ENCODE measurements around the gene ARFGEF2. TPM values are rescaled to one million over a fixed set of nuclear protein-coding genes. Genes with fewer than 3 reads are reported as not detected.

Gene ARFGEF2
- total and polyA plus RNA-seq, 10 of the 15 experiments (the other 5 are each of a cell fraction or from before 2014, with no cell fraction given): 5.2 to 24.1 (median 17.7) TPM

DNA sequence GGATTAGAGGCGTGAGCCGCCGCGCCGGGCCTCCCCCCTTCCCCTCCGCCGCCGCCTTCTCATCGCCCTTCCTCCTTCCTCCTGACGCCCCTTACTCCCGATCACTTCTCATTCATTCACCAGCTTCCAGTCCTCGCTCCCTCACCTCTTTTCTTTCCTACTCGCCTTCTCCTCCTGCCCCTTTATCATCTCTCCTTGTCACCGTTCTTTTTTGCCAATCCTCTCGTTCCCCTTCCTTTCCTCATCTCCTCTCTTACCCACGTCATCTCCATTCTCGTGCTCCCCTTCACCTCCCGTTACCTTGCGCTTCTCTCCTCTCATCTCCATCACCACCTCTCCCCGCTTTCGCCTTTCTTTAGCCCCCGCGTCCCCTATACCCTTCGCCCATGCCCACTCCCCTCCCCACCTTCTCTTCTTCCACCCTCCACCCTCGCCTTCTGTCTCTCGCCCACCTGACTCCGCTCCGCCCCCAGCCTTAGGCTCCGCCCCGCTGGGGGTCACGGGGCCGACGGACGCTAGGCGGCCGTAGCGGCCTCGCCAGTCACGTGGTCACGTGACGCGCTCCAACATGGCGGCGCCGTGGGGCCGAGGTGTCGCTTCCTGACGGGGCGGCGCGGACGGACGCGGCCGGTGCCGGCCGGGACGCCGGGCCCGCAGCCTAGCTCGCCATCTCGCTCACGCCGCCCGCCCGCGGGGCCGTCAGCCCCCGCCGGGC is at the start of gene ARFGEF2 (continued):
- no peak for TF ChIP-seq CEBPZ (IDR thresholded peaks at IDR 0.05; ENCODE audit: low read depth, low read length)
- TF ChIP-seq ZNF24 (IDR thresholded peaks at IDR 0.05): no peak
- TF ChIP-seq ZBTB11 (CRISPR knock-in tag; IDR thresholded peaks at IDR 0.05): peak; percentile 65
- no peak for TF ChIP-seq RBBP5 (conservative IDR thresholded peaks at IDR 0.05)
- 0 out of 2 replicates have a peak, but pooled peaks have one; percentile 42 for TF ChIP-seq PAX8 (IDR thresholded peaks at IDR 0.05)
- TF ChIP-seq WRNIP1 (IDR thresholded peaks at IDR 0.05; ENCODE audit: borderline replicate concordance, low read depth, low read length): no peak
- no peak for TF ChIP-seq CBX5 (IDR thresholded peaks at IDR 0.05; ENCODE audit: low read depth)
- peak; percentile 22 for TF ChIP-seq SIX5 (IDR thresholded peaks at IDR 0.05; ENCODE audit: low read depth, low read length, severe bottlenecking)
- TF ChIP-seq, protein P1, sequence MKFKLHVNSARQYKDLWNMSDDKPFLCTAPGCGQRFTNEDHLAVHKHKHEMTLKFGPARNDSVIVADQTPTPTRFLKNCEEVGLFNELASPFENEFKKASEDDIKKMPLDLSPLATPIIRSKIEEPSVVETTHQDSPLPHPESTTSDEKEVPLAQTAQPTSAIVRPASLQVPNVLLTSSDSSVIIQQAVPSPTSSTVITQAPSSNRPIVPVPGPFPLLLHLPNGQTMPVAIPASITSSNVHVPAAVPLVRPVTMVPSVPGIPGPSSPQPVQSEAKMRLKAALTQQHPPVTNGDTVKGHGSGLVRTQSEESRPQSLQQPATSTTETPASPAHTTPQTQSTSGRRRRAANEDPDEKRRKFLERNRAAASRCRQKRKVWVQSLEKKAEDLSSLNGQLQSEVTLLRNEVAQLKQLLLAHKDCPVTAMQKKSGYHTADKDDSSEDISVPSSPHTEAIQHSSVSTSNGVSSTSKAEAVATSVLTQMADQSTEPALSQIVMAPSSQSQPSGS (IDR thresholded peaks at IDR 0.05; ENCODE audit: low read length): no peak
- peak; percentile 57 for TF ChIP-seq TCF12 (IDR thresholded peaks at IDR 0.05; ENCODE audit: low read depth, low read length)
- 0 out of 6 replicates have a peak, but pooled peaks of 1 of the 3 experiments have one; percentile 9 for TF ChIP-seq CTCF (IDR thresholded peaks at IDR 0.05 in 2 of 3, conservative IDR thresholded peaks at IDR 0.05 in 1 of 3; ENCODE audit: control insufficient read depth in 2 of 3, extremely low read depth in 1 of 3, insufficient read depth in 1 of 3, low read depth in 3 of 3, low read length in 3 of 3)
- TF ChIP-seq, protein P2, sequence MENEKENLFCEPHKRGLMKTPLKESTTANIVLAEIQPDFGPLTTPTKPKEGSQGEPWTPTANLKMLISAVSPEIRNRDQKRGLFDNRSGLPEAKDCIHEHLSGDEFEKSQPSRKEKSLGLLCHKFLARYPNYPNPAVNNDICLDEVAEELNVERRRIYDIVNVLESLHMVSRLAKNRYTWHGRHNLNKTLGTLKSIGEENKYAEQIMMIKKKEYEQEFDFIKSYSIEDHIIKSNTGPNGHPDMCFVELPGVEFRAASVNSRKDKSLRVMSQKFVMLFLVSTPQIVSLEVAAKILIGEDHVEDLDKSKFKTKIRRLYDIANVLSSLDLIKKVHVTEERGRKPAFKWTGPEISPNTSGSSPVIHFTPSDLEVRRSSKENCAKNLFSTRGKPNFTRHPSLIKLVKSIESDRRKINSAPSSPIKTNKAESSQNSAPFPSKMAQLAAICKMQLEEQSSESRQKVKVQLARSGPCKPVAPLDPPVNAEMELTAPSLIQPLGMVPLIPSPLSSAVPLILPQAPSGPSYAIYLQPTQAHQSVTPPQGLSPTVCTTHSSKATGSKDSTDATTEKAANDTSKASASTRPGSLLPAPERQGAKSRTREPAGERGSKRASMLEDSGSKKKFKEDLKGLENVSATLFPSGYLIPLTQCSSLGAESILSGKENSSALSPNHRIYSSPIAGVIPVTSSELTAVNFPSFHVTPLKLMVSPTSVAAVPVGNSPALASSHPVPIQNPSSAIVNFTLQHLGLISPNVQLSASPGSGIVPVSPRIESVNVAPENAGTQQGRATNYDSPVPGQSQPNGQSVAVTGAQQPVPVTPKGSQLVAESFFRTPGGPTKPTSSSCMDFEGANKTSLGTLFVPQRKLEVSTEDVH (IDR thresholded peaks at IDR 0.05; ENCODE audit: low read depth, partially characterized antibody): no peak
- peak; percentile 84 for TF ChIP-seq NR2C1 (IDR thresholded peaks at IDR 0.05)
- TF ChIP-seq POLR2AphosphoS5 (IDR thresholded peaks at IDR 0.05; ENCODE audit: low read length): peak; percentile 49; the same call in 1 of the 2 replicates
- TF ChIP-seq NR2F1 (conservative IDR thresholded peaks at IDR 0.05): peak; percentile 89
- peak; percentile 17; the same call in 1 of the 2 replicates for TF ChIP-seq ZNF622 (IDR thresholded peaks at IDR 0.05)
- no peak for TF ChIP-seq RFX5 (IDR thresholded peaks at IDR 0.05; ENCODE audit: low read depth, low read length)
